SK-N-SH (cell line): Measurements from ENCODE around the gene WFDC2.

Experiments used
- CHD2 ChIP-seq: fragments of 150-350 bp; IDR thresholded peaks from 2 replicates; pipeline ENCODE4 v1.6.1; 2018; ENCODE audit warnings: low read length; ENCODE audit not compliant: partially characterized antibody
- CTCF ChIP-seq: fragments of 200-600 bp; sonication (generic); IDR thresholded peaks from 2 replicates; pipeline ENCODE4 v1.6.1; 2017; ENCODE audit warnings: antibody characterized with exemption, mild to moderate bottlenecking, moderate library complexity
- EP300 ChIP-seq, 2 experiments: IDR thresholded peaks; 2 replicates each; pipeline versions ENCODE4 v1.4.0 to v1.6.1; 2012; ENCODE audit warnings: borderline replicate concordance in 1 of 2, low read depth in 1 of 2, low read length in 1 of 2
- EZH2phosphoT487 ChIP-seq: fragments of 200-600 bp; sonication (generic); IDR thresholded peaks from 2 replicates; pipeline ENCODE4 v1.6.1; 2017; ENCODE audit warnings: low read depth, mixed run types, mild to moderate bottlenecking, antibody characterized with exemption, moderate library complexity, borderline replicate concordance
- JUND ChIP-seq: IDR thresholded peaks from 2 replicates; pipeline ENCODE4 v1.4.0; 2012
- MAX ChIP-seq: IDR thresholded peaks from 2 replicates; pipeline ENCODE4 v1.4.0; 2012; ENCODE audit warnings: low read depth
- MEF2A ChIP-seq: IDR thresholded peaks from 2 replicates; pipeline ENCODE4 v1.4.0; 2012; ENCODE audit warnings: low read depth, borderline replicate concordance
- PBX3 ChIP-seq: IDR thresholded peaks from 2 replicates; pipeline ENCODE4; 2012
- POLR2AphosphoS5 ChIP-seq: IDR thresholded peaks from 2 replicates; pipeline ENCODE4 v1.6.1; 2012; ENCODE audit warnings: low read depth, low read length
- RAD21 ChIP-seq: IDR thresholded peaks from 2 replicates; pipeline ENCODE4 v1.6.1; 2012; ENCODE audit warnings: mild to moderate bottlenecking, low read length
- REST ChIP-seq: IDR thresholded peaks from 2 replicates; pipeline ENCODE4 v1.6.1; 2012; ENCODE audit warnings: mild to moderate bottlenecking, low read depth, low read length, moderate library complexity
- TAF1 ChIP-seq: IDR thresholded peaks from 2 replicates; pipeline ENCODE4 v1.6.1; 2012; ENCODE audit warnings: low read depth, mild to moderate bottlenecking, low read length, moderate library complexity, borderline replicate concordance

- TF ChIP-seq EZH2phosphoT487: no peak
- TF ChIP-seq TAF1: no peak
- no peak for TF ChIP-seq EP300 (IDR thresholded peaks at IDR 0.05; ENCODE audit: borderline replicate concordance in 1 of 2, low read depth in 1 of 2, low read length in 1 of 2)
- no peak for TF ChIP-seq POLR2AphosphoS5
- TF ChIP-seq MAX: no peak
- TF ChIP-seq CTCF: no peak
- no peak for TF ChIP-seq RAD21
- no peak for TF ChIP-seq REST
- TF ChIP-seq JUND: no peak
- no peak for TF ChIP-seq MEF2A
- TF ChIP-seq PBX3: no peak
- no peak for TF ChIP-seq CHD2
These were observed 39.5 kb downstream of the WFDC2 start for GRCh38 chr20:45509091-45509490.
